Kidney (tissue), 14 donors: Measurements from ENCODE around the gene SPTBN4. TPM values are rescaled to one million over a fixed set of nuclear protein-coding genes. Genes with fewer than 3 reads are reported as not detected.
A peak's percentile ranks its signal among the peaks of the same experiment; 100 is the strongest.

Experiments
- DNase-seq, 5 donors: peaks; one replicate each; pipeline ENCODE4 v3.0.0-alpha.2; 2013 to 2020
- FAIRE-seq: peaks from 2 replicates; lab custom pipeline; 2012; peaks lifted over from hg19 to GRCh38; lab: Jason Lieb, UNC
- H3K27ac ChIP-seq, 2 donors: one replicate each; pipeline ENCODE4 v1.7.0; 2013; ENCODE audit warnings: low read depth in 2 of 2, low read length in 2 of 2, inconsistent platforms in 1 of 2
- H3K27me3 ChIP-seq: one replicate; pipeline ENCODE4 v1.7.1; 2013; ENCODE audit warnings: low read length, inconsistent platforms; ENCODE audit not compliant: control insufficient read depth, insufficient read depth
- H3K36me3 ChIP-seq, 3 donors: one replicate each; pipeline versions ENCODE4 v1.7.0 to v1.7.1; 2013; ENCODE audit warnings: low read length in 3 of 3, control low read depth in 1 of 3, inconsistent platforms in 1 of 3; ENCODE audit not compliant: insufficient read depth in 3 of 3, control insufficient read depth in 2 of 3
- H3K4me1 ChIP-seq, 3 donors: one replicate each; pipeline versions ENCODE4 v1.7.0 to v1.7.1; 2013; ENCODE audit warnings: low read length in 3 of 3, inconsistent platforms in 1 of 3, low read depth in 1 of 3; ENCODE audit not compliant: control insufficient read depth in 2 of 3, insufficient read depth in 2 of 3
- H3K4me3 ChIP-seq, 3 donors: one replicate each; pipeline versions ENCODE4 v1.7.0 to v1.8.1; 2013; ENCODE audit warnings: low read length in 3 of 3, control low read depth in 1 of 3, inconsistent platforms in 1 of 3
- H3K9ac ChIP-seq, 3 donors: one replicate each; pipeline versions ENCODE4 v1.7.0 to v1.7.1; 2013; ENCODE audit warnings: low read length in 3 of 3, control low read depth in 1 of 3, inconsistent platforms in 1 of 3
- H3K9me3 ChIP-seq, 3 donors: one replicate each; pipeline versions ENCODE4 v1.7.0 to v1.7.1; 2013; ENCODE audit warnings: low read length in 3 of 3, control low read depth in 1 of 3, inconsistent platforms in 1 of 3; ENCODE audit not compliant: control insufficient read depth in 2 of 3, insufficient read depth in 1 of 3
- intact Hi-C: fragments of 100-400 bp; cut with DNase I; formaldehyde crosslinking; loops from one replicate; pipeline ENCODE4 v1.11.1; 2022
- polyA plus RNA-seq: library from polyadenylated mRNA; stranded (reverse); fragments of 350-450 nt; fragmentation: Illumina TruSeq; extraction: RNeasy Lipid Tissue Mini Kit (QIAGEN cat#74804); gene quantifications from one replicate; pipeline ENCODE4 v1.2.3, GENCODE V29; 2014; ENCODE audit warnings: low read depth, low replicate concordance; ENCODE audit not compliant: insufficient read depth
- total RNA-seq: library from RNA; stranded (reverse); fragmentation: NEBNext Ultra II Directional; extraction: Animal tissue kit (Norgen Biotek cat#: 25700); gene quantifications from one replicate; pipeline ENCODE4 v1.2.1, GENCODE V29; 2021
- TF ChIP-seq, protein P1 (sequence below): IDR thresholded peaks from 3 replicates; pipeline ENCODE4 v1.5.1; 2012; ENCODE audit warnings: mild to moderate bottlenecking, moderate library complexity, borderline replicate concordance; ENCODE audit not compliant: insufficient read depth; ENCODE audit errors: extremely low read depth
- donor health status: control.
- donor health status: control.
- donor health status: control.
- donor health status: control.
- donor health status: control.
- donor health status: DM: yes; HTN: yes; CAD: no.
- donor health status: Normal renal cell carcinoma (clear cell type).

Gene SPTBN4
- total and polyA plus RNA-seq, 2 donors from 2014 or later, result 0.82 to 4.6 TPM

DNA sequence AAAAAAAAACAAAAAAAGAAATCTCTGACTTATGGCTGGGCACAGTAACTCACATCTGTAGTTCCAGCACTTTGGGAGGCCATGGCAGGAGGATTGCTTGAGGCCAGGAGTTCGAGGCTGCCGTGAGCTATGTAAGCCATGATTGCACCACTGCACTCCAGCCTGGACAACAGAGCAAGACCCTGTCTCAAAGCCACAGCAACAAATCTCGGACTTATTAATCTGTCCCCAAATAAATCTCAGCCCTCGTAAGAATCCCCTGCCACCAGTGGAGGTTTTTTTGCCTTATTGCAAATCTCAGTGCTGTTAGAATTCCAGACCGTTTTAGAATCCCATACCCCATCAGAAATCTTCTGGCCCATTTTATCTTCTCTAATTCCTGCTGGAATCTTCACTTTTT lies 114.7 kb downstream of the SPTBN4 start:
- TF ChIP-seq, protein P1, sequence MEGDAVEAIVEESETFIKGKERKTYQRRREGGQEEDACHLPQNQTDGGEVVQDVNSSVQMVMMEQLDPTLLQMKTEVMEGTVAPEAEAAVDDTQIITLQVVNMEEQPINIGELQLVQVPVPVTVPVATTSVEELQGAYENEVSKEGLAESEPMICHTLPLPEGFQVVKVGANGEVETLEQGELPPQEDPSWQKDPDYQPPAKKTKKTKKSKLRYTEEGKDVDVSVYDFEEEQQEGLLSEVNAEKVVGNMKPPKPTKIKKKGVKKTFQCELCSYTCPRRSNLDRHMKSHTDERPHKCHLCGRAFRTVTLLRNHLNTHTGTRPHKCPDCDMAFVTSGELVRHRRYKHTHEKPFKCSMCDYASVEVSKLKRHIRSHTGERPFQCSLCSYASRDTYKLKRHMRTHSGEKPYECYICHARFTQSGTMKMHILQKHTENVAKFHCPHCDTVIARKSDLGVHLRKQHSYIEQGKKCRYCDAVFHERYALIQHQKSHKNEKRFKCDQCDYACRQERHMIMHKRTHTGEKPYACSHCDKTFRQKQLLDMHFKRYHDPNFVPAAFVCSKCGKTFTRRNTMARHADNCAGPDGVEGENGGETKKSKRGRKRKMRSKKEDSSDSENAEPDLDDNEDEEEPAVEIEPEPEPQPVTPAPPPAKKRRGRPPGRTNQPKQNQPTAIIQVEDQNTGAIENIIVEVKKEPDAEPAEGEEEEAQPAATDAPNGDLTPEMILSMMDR, result no peak
- DNase-seq, result no peak
- Histone ChIP-seq H3K9ac (no peak overlapping the region), H3K36me3 (peaks cover 0 to 13% (median 8%) of the 10 kb centered on the region in 3 donors), H3K4me1 (peaks cover 0 to 8% (median 0%) of the 10 kb centered on the region in 3 donors), H3K9me3 (no peaks in the 10 kb centered on the region), H3K4me3 (no peak overlapping the region), H3K27ac (no peak overlapping the region), H3K27me3 (no peaks in the 10 kb centered on the region)
- intact Hi-C loops, result no loop called here
- no peak for FAIRE-seq

DNA sequence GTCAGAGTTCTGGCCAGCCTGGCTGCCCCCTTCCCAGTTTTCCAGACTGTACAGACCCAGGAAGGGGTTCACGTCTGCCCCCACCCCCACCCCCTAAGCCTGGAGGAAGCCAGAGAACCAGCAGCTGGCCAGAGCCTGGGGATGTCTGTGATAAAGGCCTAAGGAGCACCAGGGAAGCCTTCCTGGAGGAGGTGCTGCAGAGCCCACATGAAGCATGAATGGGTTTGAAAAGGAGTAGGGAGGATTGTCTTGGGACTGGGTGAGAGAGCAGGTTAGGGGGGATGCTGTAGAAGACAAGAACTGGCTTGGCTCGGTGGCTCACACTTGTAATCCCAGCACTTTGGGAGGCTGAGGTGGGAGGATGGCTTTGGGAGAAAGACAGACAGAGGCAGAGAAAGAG lies 115.7 kb downstream of the SPTBN4 start:
- Histone ChIP-seq H3K36me3 (peaks cover 0 to 13% (median 8%) of the 10 kb centered on the region in 3 donors), H3K9me3 (no peaks in the 10 kb centered on the region), H3K27ac (no peak overlapping the region), H3K9ac (no peak overlapping the region), H3K4me3 (no peak overlapping the region), H3K27me3 (no peaks in the 10 kb centered on the region), H3K4me1 (peaks cover 0 to 3% (median 0%) of the 10 kb centered on the region in 3 donors)
- FAIRE-seq (no peak), DNase-seq (no peak)
- TF ChIP-seq, protein P1, result no peak
- intact Hi-C loops, result no loop called here

DNA sequence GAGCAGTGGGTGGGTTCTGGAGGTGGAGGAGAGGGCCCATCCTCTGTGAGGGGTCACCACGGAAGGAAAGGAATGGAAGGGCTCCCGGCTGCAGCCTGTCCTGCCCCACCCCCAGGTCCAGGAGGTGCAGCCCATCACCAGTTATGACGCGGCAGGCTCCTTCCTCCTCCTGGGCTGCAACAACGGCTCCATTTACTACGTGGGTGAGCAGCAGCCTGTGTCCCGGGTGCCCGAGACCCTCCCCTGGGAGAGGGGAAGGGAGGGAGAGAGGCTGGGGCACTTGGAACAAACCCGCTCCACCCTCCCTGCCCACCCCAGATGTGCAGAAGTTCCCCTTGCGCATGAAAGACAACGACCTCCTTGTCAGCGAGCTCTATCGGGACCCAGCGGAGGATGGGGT lies 116.5 kb downstream of the SPTBN4 start:
- Histone ChIP-seq H3K4me1 (no peaks in the 10 kb centered on the region), H3K27me3 (no peaks in the 10 kb centered on the region), H3K9ac (no peak overlapping the region), H3K9me3 (no peaks in the 10 kb centered on the region), H3K36me3 (peaks cover 0 to 18% (median 8%) of the 10 kb centered on the region in 3 donors), H3K27ac (no peak overlapping the region), H3K4me3 (no peak overlapping the region)
- TF ChIP-seq, protein P1, result no peak
- intact Hi-C loops, result no loop called here
- DNase-seq (peak in 1 of 5 donors; percentile 37), FAIRE-seq (no peak)

DNA sequence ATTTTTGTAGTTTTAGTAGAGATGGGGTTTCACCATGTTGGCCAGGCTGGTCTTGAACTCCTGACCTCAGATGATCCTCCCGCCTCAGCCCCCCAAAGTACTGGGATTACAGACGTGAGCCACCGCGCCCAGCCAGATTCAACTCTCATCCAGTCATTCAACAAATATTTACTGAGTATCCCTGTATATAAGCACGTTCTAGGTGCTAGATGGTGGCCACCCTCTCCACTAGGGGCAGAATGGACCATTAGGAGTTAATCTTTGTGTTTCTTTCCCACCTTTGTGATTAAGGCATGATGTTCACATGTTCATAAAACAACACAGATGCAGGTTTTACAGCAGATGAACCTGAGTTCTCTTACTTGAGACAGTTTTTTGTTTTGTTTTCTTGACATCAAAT lies 117.2 kb downstream of the SPTBN4 start:
- Histone ChIP-seq H3K9me3 (no peaks in the 10 kb centered on the region), H3K36me3 (peaks cover 0 to 19% (median 8%) of the 10 kb centered on the region in 3 donors)
- no peak for FAIRE-seq

More for the DNA sequence above, 117.2 kb downstream of the SPTBN4 start:
- no peak overlapping the region for H3K4me3 ChIP-seq
- H3K4me1 ChIP-seq, result no peaks in the 10 kb centered on the region
- no peak overlapping the region for H3K27ac ChIP-seq
- no peaks in the 10 kb centered on the region for H3K27me3 ChIP-seq
- H3K9ac ChIP-seq, result no peak overlapping the region
- intact Hi-C loops, result no loop called here
- no peak for DNase-seq
- TF ChIP-seq, protein P1, result no peak
